Umbilical cord (tissue), 2 donors: ENCODE data around the gene CRMP1. TPM values are rescaled to one million over a fixed set of nuclear protein-coding genes. Genes with fewer than 3 reads are reported as not detected.
A peak's percentile ranks its signal among the peaks of the same experiment; 100 is the strongest.

ENCODE experiments used
- DNase-seq: peaks from one replicate; pipeline ENCODE4 v3.0.0-alpha.2; 2015; ENCODE audit warnings: low spot score
- total RNA-seq: library from RNA; depleted of rRNA; stranded (reverse); fragments of >200 nt; gene quantifications from one replicate; pipeline ENCODE4 v1.2.3, GENCODE V29; 2014; ENCODE audit warnings: low replicate concordance; ENCODE audit not compliant: insufficient read depth

Gene CRMP1
- total RNA-seq, 1 donor from 2014 or later: 5.3 TPM

DNA sequence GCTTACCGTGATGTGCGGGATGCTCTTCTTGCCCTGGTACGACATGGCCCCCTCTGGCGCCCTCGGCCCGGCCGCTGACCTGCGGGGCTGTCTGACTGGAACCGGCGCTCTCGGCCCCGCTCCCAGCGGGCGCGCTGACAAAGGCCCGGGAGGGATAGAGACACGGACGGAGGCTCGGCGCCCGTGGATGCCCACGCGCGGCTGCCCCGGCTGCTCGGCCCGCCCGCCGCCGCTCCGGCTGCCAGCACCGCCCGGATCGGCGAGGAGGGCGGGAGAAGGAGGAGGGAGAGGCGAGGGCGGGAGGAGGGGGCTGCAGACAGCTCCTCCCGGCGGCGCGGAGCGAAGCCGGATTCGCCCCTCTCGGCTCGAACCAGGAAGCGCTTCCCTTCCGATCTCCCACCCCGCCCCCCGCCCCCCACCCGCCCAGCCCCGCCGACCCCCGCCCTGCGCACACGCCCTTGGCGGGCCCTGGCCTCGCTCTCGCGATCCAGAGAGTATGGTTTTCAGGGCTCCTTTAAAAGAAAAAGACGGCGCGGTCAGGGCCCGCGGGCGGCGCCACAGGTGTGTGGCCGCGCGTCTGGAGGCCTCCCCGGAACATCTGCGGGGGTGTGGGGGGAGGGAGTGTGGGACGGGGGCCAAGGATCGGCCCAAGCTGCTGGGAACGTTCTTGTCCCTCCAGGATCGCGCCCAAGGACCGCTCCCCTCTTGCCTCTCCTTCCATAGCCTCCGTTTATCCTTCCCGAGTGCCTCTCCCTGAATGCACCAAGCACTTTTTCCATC is 4.5 kb downstream of the CRMP1 start:
- DNase-seq: peak; percentile 43

DNA sequence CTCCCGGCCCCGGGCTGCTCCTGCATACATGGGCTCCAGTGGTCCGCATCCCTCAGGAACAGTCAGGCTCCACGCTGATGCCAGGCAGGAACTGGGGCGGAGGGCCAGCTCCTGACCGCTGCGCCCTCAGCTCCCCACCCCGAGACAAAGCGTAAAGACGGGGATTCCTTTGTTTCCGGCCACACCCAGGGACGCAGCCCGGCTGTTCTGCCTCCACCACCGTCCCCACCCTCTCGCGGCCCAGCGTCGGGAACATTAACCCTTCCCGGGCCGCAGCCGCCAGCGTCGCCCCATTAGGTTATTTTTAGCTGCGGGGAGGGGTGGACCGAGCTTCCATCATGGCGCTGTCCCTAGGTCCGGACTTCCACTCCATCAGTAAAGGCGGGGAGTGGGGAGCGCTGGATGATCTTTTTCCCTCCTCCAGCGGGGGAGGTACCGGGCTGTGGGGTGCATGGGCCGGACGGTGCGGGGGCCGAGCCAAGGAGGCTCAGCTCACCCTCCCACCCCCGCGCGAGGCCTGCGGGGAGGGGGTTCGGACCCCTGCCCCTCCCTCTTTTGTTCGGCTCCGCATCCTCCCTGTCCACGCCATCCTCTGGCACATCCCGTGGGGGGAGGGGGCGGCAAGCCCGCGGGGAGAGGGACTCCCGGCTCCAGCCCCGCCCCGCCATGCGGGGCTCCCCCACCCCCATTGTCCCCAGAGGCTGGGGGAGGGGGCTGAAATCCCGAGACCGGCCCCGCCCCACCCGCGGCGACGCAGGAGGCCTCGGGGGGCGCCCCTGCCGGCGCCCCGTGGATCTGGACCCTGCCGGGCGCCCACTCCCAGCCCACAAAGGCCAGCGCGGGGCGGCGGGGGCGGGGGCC is 5.3 kb downstream of the CRMP1 start:
- DNase-seq: peak; percentile 37

GRCh38 chr4:5887011-5887360 is 5.9 kb downstream of the CRMP1 start:
- no peak for DNase-seq

GRCh38 chr4:5885733-5886132 is 7.2 kb downstream of the CRMP1 start:
- DNase-seq: no peak

GRCh38 chr4:5884796-5885195 is 8.1 kb downstream of the CRMP1 start:
- DNase-seq: no peak

- DNase-seq: no peak
Observed at GRCh38 chr4:5883916-5884315, 9.0 kb downstream of the CRMP1 start.

- no peak for DNase-seq
Observed at GRCh38 chr4:5882947-5883346, 9.9 kb downstream of the CRMP1 start.

DNA sequence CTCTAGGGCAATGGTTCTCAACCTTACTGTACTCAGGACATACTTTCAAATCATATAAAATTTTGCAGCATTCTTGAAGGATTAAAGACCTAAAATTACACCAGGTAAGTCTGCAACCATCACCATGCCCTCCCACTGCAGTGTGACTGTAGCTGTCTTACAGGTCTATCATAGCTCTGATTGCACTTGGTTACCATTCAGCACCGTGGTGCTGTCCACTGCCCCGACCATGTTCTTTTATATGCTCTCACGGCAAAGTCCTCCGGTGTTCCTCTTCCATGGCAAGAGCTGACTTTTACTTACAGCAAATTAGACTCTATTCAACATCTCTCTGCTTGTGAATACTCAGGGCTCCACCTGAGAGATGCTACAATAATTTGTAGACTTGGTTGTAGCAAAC is 11.5 kb downstream of the CRMP1 start:
- peak; percentile 13 for DNase-seq

GRCh38 chr4:5878359-5878758 is 14.5 kb downstream of the CRMP1 start:
- no peak for DNase-seq

- DNase-seq: no peak
Observed at GRCh38 chr4:5877392-5877791, 15.5 kb downstream of the CRMP1 start.

GRCh38 chr4:5874811-5875449 is 18.0 kb downstream of the CRMP1 start:
- peak; percentile 84 for DNase-seq

GRCh38 chr4:5870701-5871100 is 22.2 kb downstream of the CRMP1 start:
- DNase-seq: no peak

DNA sequence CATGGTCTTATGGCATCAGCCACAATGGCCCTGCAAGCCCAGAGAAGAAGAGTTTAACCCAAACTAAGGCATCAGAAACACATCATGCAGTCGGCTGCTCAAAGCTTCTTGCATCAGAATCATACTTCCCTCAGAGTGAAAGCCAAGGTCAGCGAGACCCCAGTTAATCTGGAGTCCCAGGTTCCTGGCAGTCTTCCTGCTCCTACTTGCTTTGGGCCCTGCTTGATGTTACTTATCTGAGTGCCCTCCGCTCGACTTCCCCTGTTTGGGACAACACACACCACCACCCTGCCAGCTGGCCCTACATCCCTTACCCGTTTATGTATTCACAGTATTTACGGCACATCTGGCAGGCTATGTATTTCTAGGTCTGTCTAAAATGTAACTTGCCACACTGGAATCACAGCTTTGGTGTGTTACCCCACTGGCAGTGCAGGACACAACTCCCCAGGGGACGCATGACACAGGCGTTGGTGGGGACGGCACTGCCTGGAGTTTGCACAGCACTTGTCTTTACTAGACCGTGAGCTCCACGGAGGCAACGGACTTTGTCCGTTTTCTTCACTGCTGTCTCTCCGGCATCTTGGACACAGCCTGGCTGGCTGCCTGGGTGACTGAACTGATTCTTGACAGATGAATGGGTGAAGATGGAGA is 22.8 kb downstream of the CRMP1 start:
- no peak for DNase-seq

- DNase-seq: no peak
Observed at GRCh38 chr4:5867866-5868265, 25.0 kb downstream of the CRMP1 start.

DNA sequence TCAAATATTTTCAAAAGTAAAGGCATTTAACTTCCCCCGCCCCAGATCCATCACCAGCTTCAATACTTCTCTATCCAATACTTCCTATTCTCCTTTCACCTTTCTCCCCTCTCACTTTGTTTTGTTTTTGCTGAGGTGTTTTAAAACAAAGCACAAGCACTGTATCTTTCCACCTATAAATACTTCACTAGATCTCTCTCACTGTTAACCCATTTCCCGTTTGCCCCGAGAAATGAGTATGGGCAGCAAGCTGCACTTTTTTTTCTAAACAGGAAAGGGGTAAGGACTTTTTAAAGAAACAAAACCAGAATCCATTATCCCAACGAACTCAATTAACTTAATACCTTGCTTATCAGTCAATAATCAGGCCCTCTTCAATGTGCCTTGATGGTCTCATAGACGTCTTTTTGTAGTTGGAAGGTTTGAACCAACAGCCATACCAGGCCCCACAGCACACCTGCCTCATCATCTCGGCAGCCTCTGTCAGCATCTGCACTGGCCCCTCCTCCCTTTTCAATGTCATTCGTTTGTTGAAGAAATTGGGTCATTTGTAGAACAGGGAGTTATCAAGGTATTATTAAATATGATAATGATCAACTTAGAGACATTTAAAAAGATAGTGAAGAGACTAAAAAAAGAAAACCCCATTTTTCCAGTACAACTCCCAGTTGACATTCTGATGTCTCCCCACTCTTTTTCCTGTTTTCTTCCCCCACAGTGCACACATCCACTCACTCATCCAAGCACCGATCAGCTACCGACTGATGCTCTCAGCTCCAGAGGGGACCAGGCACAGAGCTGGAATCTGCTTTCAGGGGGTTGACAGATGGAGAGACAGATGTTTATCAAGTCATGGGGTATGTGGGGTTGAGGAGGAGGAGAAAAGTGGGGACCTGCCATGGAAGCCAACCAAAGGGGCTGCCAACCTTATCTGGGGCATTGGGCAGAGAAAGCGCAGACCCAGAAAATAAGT is 25.8 kb downstream of the CRMP1 start:
- no peak for DNase-seq

GRCh38 chr4:5865896-5866599 is 26.8 kb downstream of the CRMP1 start:
- DNase-seq: no peak

- peak; percentile 59 for DNase-seq
Observed at GRCh38 chr4:5863461-5864113, 29.3 kb downstream of the CRMP1 start.

- DNase-seq: no peak
Observed at GRCh38 chr4:5858020-5858769, 34.7 kb downstream of the CRMP1 start.

- no peak for DNase-seq
Observed at GRCh38 chr4:5857199-5857598, 35.7 kb downstream of the CRMP1 start.
